Ammon's horn (tissue), 1 donor: Measurements from ENCODE around the gene SESN1.
"Not testable (repeated sequence)": the region's sequence is repeated elsewhere in the genome, so short reads cannot be mapped to it uniquely, and the experiment has no call there.

Source experiments
- DNase-seq: peaks from one replicate; pipeline ENCODE4 v3.0.0-alpha.2; 2016; ENCODE audit warnings: low spot score

Gene SESN1

DNA sequence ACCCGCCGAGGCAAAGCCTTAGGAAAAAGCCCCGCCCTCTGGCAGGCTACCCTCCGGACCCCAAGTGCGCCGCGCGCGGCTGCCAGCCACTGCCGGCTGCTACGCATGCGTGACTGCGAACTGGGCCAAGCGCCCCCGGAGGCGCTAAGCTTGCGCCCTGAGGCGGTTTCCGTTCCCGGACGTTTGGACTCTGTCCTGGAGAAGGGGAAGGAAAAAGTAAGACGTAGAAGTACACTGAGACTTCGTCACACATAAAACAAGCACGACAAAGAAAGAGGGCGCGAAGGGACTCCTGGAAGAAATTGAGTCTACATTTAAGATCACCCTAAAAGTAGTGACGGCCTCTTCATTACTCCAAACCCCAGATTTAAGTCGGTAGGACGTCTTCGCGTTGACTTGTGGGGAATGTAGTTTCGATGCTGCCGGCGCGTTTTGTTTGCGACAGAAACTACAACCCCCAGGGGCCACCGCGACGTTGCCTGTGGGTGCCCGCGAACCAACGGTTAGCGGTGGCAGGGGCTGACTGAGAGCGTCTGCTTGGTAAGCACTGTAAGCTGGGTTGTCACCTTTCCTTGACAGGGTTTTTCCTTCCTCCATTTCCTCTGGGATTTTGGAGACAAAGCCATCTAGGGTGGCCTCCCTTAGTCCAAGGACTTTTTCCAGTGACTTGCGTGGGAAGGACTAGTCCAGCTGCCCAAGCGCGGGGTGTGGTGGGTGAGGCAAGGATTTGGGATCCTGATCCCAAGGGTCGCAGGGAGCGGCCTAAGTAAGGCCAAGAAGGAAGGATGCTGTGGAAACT is 589 bp upstream of the SESN1 start, which contains the start of gene CEP57L1:
TSS of gene CEP57L1 (plus strand) at position 472 of the 799 bp plus-strand sequence. CDS start 49,715 bp downstream, outside the sequence.
- DNase-seq, result peak; percentile 97

GRCh38 chr6:109093732-109094415 is 772 bp downstream of the SESN1 start:
- no peak for DNase-seq

- no peak for DNase-seq
Observed at GRCh38 chr6:109092074-109092473, 2.6 kb downstream of the SESN1 start.

DNA sequence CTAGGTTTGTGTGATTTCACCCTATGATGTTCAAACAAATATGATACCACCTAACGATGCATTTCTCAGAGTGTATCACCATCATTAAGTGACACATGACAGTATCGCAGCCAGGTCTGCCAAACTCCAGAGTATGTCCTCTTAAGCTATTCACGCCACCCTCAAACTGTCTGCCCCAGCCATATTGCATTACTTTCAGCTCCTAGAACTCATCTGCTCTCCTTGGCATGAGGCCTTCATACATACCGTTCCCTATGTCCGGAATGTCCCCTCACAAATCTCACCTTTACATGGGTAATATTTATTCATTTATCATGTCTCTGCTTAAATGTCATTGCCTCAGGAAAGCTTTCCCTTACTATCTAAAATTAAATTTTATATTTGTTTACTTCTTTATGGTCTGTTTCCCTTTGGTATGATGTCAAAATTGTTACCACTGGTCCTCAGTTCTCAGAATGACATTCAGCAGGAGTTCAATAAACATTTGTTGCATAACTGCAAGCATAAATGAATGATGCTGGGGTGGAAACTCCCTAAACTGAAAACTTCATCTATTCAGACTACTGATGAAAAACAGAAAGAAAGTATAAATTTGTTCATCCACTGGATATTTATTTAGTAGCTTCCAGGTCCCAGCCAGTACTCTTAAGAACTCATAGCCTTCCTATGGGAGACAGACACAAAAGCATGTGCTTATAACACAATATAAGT is 3.2 kb downstream of the SESN1 start:
- DNase-seq, result no peak

DNA sequence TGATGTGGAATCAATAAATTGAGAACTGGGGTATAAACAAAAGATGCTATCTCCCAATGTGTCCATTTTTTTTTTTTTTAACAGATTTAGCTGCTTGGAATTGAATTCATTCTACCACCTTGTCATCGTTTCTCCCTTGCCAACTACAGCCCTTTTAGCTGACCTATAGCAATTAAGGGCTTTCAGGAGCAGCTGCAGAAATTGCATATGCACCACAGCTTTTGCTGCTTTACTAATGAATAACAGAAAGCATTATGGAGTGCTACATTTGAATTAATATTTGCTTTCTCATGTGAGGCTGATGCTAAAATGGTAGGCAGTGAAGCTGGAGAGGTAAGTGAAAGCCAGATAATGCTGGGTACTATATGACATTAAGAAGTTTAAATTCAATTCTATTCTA is 5.7 kb downstream of the SESN1 start:
- DNase-seq, result no peak

DNA sequence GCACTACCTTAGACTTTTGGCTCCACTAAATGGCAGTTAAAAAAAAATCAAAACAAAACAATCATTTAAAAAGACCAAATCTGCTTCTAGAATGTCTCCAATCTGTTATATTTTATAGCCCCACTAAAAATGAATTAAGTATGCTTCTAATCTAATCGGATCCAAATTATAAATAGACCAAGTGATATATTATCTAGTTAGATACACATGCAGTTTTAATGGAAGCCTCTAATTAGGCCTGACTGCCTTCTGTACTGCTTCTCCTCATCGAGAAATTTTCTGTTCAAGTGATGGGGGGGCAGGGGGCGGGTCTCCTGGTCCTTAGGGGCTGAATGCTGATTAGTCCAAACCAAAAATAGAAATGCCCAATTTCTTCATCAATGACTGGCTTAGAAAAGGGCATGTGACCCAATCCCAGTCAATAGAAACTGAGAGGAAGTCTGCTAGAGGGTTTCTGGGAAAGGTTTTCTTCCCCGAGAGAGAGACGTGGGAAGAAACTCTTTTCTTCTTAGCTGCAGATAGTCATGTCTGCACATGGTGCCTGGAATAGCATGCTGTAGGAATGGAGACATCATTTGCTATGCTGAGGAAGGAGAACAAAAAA is 6.9 kb downstream of the SESN1 start:
- DNase-seq, result no peak

- DNase-seq, result not testable (repeated sequence)
Observed at GRCh38 chr6:109084146-109084545, 10.5 kb downstream of the SESN1 start.

- no peak for DNase-seq
Observed at GRCh38 chr6:109083657-109084056, 11.0 kb downstream of the SESN1 start.

- DNase-seq, result no peak
Observed at GRCh38 chr6:109082188-109082577, 12.5 kb downstream of the SESN1 start.

DNA sequence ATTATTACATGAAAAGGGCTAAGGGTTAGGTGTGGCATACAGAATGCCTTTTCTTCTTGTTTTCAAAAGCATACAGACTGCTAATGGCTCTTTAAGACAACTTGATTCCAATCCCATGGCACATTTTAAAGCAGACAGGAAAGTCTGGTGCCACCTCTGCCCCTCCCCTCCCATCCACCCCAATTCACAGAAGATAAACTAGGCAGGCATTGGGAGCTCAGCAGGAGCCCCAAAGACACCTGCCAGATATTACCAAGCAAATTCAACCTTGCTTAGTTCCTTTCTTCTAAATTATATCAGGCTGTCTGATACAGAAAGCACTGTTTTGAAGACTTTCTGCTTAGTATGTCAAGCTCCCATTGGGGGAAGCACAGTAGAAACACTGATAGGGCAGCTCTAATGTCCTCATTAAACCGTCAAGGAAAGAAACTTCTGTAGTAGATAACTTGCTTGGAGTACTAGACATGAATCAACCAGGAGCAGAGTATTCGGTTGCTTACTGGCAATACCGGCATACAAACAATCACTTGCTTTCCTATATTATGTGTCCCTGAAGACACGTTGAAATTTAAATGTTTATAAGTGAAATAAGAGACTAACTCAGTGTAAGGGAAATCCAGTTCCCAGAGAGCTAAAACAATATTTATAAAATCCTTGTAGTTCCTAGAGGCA is 13.0 kb downstream of the SESN1 start:
- no peak for DNase-seq

GRCh38 chr6:109081026-109081425 is 13.6 kb downstream of the SESN1 start:
- DNase-seq, result no peak

DNA sequence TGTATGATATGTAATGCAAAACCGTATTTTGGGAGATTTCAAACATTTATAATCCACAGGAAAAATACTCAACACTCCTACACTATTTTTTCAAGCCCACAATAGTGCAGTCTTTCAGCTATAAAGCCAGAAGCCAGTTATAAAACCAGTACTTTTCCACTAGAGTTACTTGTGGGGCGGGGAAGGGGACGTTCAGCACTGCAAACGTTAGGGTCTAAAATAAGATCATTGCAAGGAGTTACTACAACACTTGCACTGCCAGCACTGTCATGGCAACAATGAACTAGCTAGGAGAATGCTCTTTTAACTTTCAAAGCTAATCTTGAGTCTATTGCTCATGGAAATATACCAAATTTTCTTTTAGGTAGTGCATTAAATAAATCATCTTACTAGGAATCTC is 14.7 kb downstream of the SESN1 start:
- DNase-seq, result peak; percentile 84

DNA sequence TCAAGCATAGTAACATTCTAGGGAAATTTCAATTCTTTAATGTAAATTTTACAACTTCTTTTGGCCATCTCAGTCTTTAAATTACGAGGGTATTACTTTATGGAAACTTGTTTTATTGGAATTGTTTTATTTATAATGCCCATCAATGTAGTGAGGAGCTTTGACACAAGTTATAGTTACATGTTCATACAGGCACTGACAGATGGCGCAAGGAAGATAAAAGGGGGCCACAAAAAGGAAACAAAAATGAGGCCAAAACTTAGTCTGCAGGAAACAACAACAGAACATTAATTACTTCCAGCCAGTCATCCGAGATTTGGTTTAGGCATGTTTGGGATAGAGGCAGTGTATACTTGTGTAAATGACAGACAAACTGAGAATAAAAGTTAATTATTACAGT is 18.3 kb downstream of the SESN1 start:
- DNase-seq, result no peak

GRCh38 chr6:109075934-109076333 is 18.7 kb downstream of the SESN1 start:
- no peak for DNase-seq

GRCh38 chr6:109074133-109074415 is 20.6 kb downstream of the SESN1 start:
- no peak for DNase-seq

DNA sequence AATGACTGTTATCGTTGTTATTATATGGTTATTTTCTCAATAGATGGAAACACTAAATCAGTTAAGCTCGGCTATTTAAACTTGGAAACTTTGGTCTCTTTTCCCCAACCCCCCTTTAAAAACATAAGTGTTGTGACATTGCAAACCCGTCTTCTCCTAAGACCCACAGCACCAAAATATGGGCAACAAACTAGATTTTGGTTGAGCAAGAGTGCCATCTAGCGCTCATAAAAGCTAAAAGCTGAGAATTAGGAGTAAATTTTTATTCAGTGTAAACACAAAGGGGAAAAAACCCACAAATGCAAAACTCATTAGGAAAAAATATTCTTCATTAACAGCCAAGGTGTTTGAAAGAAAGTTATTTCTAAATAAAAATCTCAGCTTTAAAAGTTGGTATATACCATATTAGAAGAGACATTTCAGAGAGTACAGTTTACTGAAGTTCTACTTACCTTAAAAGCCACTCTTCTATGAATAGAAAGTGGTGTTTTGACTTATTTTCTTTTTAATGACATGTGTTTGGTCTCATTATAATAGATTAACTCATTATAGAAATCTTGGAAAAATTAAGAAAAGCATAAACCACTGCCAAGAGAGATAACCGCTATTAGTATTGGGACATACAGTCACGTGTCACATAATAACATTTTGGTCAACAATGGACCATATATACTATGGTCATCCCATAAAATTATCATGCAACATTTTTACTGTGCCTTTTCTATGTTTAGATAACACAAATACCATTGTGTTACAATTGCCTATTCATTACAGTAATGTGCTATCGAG is 21.1 kb downstream of the SESN1 start:
- peak; percentile 86 for DNase-seq

GRCh38 chr6:109071125-109071917 is 23.3 kb downstream of the SESN1 start:
- DNase-seq, result no peak

GRCh38 chr6:109069746-109070145 is 24.9 kb downstream of the SESN1 start:
- DNase-seq, result no peak

- no peak for DNase-seq
Observed at GRCh38 chr6:109062767-109063352, 31.8 kb downstream of the SESN1 start.

DNA sequence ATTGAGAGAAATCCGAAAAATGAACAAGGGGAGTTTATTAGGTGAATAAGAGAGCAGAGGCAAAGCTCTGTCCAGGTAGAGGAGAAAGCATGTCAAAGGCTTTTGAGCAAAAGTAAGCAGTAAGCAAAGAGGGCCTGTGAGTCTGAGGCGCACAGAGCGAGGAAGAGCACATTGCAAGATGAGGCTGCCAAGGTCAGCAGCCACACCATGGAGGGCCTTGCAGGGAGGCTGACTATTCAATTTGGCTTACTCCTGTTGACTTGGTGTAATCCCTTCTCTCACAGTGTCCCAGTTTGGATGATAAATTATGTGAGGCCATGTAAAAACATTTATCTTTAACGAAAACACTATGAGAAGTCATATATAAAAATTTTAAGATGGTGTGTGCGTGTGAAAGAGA is 32.4 kb downstream of the SESN1 start:
- DNase-seq, result no peak
